OCI-LY1 (cell line): ENCODE results near the gene IL22RA2.

Experiments
- H2AFZ ChIP-seq: fragments of 200-600 bp; sonication (generic), shearing (Covaris generic); 2 replicates; pipeline ENCODE4 v1.6.0; 2014; ENCODE audit warnings: antibody characterized with exemption, mild to moderate bottlenecking, low read length
- H3F3A ChIP-seq: fragments of 200-600 bp; sonication (generic), shearing (Covaris generic); 2 replicates; pipeline ENCODE4 v1.6.0; 2014; ENCODE audit warnings: mild to moderate bottlenecking, antibody characterized with exemption, low read length, moderate library complexity; ENCODE audit not compliant: insufficient read depth
- H3K27ac ChIP-seq: fragments of 200-600 bp; sonication (generic); 2 replicates; pipeline ENCODE4 v1.5.1; 2014; ENCODE audit warnings: low read length, mixed run types, mild to moderate bottlenecking, low read depth; ENCODE audit not compliant: poor library complexity, severe bottlenecking
- H3K27me3 ChIP-seq: fragments of 200-600 bp; sonication (generic); 2 replicates; pipeline ENCODE4 v1.6.0; 2014; ENCODE audit warnings: antibody characterized with exemption, mild to moderate bottlenecking, low read length, moderate library complexity; ENCODE audit not compliant: insufficient read depth
- H3K36me3 ChIP-seq: fragments of 200-600 bp; sonication (generic); 2 replicates; pipeline ENCODE4 v1.6.1; 2014; ENCODE audit warnings: mild to moderate bottlenecking, antibody characterized with exemption, low read length, moderate library complexity, mixed read lengths; ENCODE audit not compliant: insufficient read depth
- H3K4me1 ChIP-seq: fragments of 200-600 bp; sonication (generic); 2 replicates; pipeline ENCODE4 v1.5.1; 2014; ENCODE audit warnings: mild to moderate bottlenecking, low read length, moderate library complexity; ENCODE audit not compliant: insufficient read depth, severe bottlenecking
- H3K4me2 ChIP-seq: fragments of 200-600 bp; sonication (generic), shearing (Covaris generic); 2 replicates; pipeline ENCODE4 v1.6.1; 2014; ENCODE audit warnings: low read length
- H3K4me3 ChIP-seq: fragments of 200-600 bp; sonication (generic); 2 replicates; pipeline ENCODE4 v1.5.1; 2014; ENCODE audit warnings: low read length, low read depth, mild to moderate bottlenecking, mixed read lengths; ENCODE audit not compliant: poor library complexity, severe bottlenecking
- H3K79me2 ChIP-seq: fragments of 200-600 bp; shearing (Covaris generic); 2 replicates; pipeline ENCODE4 v1.6.1; 2016; ENCODE audit warnings: mixed run types, low read length, mixed read lengths; ENCODE audit not compliant: insufficient read depth
- H3K9ac ChIP-seq: fragments of 200-600 bp; sonication (generic), shearing (Covaris generic); 2 replicates; pipeline ENCODE4 v1.6.1; 2014; ENCODE audit warnings: mild to moderate bottlenecking, low read length, mixed read lengths
- H3K9me2 ChIP-seq: fragments of 200-600 bp; sonication (generic), shearing (Covaris generic); 2 replicates; pipeline ENCODE4 v1.6.1; 2014; ENCODE audit warnings: low read depth, mild to moderate bottlenecking, low read length, mixed read lengths
- H3K9me3 ChIP-seq: fragments of 200-600 bp; shearing (Covaris generic); 2 replicates; pipeline ENCODE4 v1.6.1; 2014; ENCODE audit warnings: low read length, mixed read lengths
- H4K20me1 ChIP-seq: fragments of 200-600 bp; sonication (generic), shearing (Covaris generic); 2 replicates; pipeline ENCODE4 v1.6.0; 2016; ENCODE audit warnings: mild to moderate bottlenecking, low read length; ENCODE audit not compliant: insufficient read depth
- CTCF ChIP-seq: fragments of 200-600 bp; sonication (generic), shearing (Covaris generic); IDR thresholded peaks from 2 replicates; pipeline ENCODE4 v1.5.1; 2017; ENCODE audit warnings: mild to moderate bottlenecking, antibody characterized with exemption, low read length, moderate library complexity, mixed read lengths
- EZH2 ChIP-seq: fragments of 200-600 bp; sonication (generic), shearing (Covaris generic); IDR thresholded peaks from 2 replicates; pipeline ENCODE4 v1.8.0; 2017; ENCODE audit warnings: borderline replicate concordance, mixed run types, mild to moderate bottlenecking, antibody characterized with exemption, low read length, moderate library complexity, mixed read lengths

IL22RA2 gene

GRCh38 chr6:137200288-137200687 lies 26.8 kb upstream of the IL22RA2 start:
- H3K4me3 ChIP-seq: no peak overlapping the region
- peaks cover 50% of the 10 kb centered on the region for H3K36me3 ChIP-seq
- H3K27me3 ChIP-seq: no peaks in the 10 kb centered on the region
- no peaks in the 10 kb centered on the region for H3K9me2 ChIP-seq
- H3K27ac ChIP-seq: no peak overlapping the region
- H3F3A ChIP-seq: no peaks in the 10 kb centered on the region
- no peaks in the 10 kb centered on the region for H3K4me1 ChIP-seq
- no peaks in the 10 kb centered on the region for H3K79me2 ChIP-seq
- H3K4me2 ChIP-seq: no peak overlapping the region
- H3K9me3 ChIP-seq: no peaks in the 10 kb centered on the region
- no peak overlapping the region for H3K9ac ChIP-seq
- TF ChIP-seq CTCF (no peak), EZH2 (no peak)
- H2AFZ ChIP-seq: no peak overlapping the region
- H4K20me1 ChIP-seq: no peaks in the 10 kb centered on the region

- Histone ChIP-seq H3K36me3 (peaks cover 30% of the 10 kb centered on the region), H3K9me3 (no peaks in the 10 kb centered on the region), H2AFZ (no peak overlapping the region), H3K4me2 (no peak overlapping the region), H3K79me2 (no peaks in the 10 kb centered on the region), H4K20me1 (no peaks in the 10 kb centered on the region), H3K9ac (no peak overlapping the region), H3K27me3 (no peaks in the 10 kb centered on the region), H3K4me1 (no peaks in the 10 kb centered on the region), H3F3A (no peaks in the 10 kb centered on the region), H3K4me3 (no peak overlapping the region), H3K27ac (no peak overlapping the region), H3K9me2 (no peaks in the 10 kb centered on the region)
- TF ChIP-seq CTCF (no peak), EZH2 (no peak)
Measured at GRCh38 chr6:137197684-137198645, 24.5 kb upstream of the IL22RA2 start.

- H3K9me3 ChIP-seq: 0 out of 2 replicates have a peak, but pooled peaks cover 9% of the 10 kb centered on the region
- H3K27me3 ChIP-seq: no peaks in the 10 kb centered on the region
- H2AFZ ChIP-seq: no peak overlapping the region
- H3K36me3 ChIP-seq: peaks cover 12% of the 10 kb centered on the region
- H3K9ac ChIP-seq: no peak overlapping the region
- no peak overlapping the region for H3K4me3 ChIP-seq
- H3K27ac ChIP-seq: no peak overlapping the region
- no peaks in the 10 kb centered on the region for H3F3A ChIP-seq
- no peaks in the 10 kb centered on the region for H3K4me1 ChIP-seq
- no peaks in the 10 kb centered on the region for H4K20me1 ChIP-seq
- H3K9me2 ChIP-seq: no peaks in the 10 kb centered on the region
- TF ChIP-seq CTCF (no peak), EZH2 (no peak)
- H3K79me2 ChIP-seq: no peaks in the 10 kb centered on the region
- no peak overlapping the region for H3K4me2 ChIP-seq
Measured at GRCh38 chr6:137193256-137194070, 20.0 kb upstream of the IL22RA2 start.
